PC-9 (cell line): Measurements from ENCODE around the gene CEACAM1.

Experiments
- CTCF ChIP-seq: fragments of 200-600 bp; sonication (generic); conservative IDR thresholded peaks from 2 replicates; pipeline ENCODE4 v1.6.1; 2017; ENCODE audit warnings: mixed run types, antibody characterized with exemption, mild to moderate bottlenecking, moderate library complexity
- EZH2 ChIP-seq: fragments of 200-600 bp; sonication (generic); IDR thresholded peaks from 2 replicates; pipeline ENCODE4 v1.8.0; 2017; ENCODE audit warnings: antibody characterized with exemption, low read depth

- no peak for TF ChIP-seq CTCF
- TF ChIP-seq EZH2, result no peak
Observed at GRCh38 chr19:42498169-42498757, 30.0 kb downstream of the CEACAM1 start.
